PC-3 (cell line): ENCODE measurements around the gene ABCA7. TPM values are rescaled to one million over a fixed set of nuclear protein-coding genes. Genes with fewer than 3 reads are reported as not detected.

ENCODE experiments used
- ATAC-seq: fragments of 200-7000 bp; cut with Tn5 transposase; 2 replicates; pipeline ENCODE4 v1.9.1; 2020; ENCODE audit warnings: mild to moderate bottlenecking, moderate library complexity
- BruUV-seq: library from RNA; stranded (reverse); fragments of 400-500 nt; replicated peaks from 2 replicates; lab custom pipeline; 2021; lab: Mats Ljungman, UMichigan
- CTCF ChIA-PET: fragments of 300-600 bp; sonication (Branson Sonifier 250); formaldehyde crosslinking; loops from one replicate; lab custom pipeline; 2022; ENCODE audit warnings: antibody characterized with exemption; lab: Charles Lee
- POLR2A ChIA-PET: fragments of 300-600 bp; sonication (Branson Sonifier 250); formaldehyde crosslinking; loops from one replicate; lab custom pipeline; 2022; ENCODE audit warnings: antibody characterized with exemption; ENCODE audit not compliant: unreplicated experiment; lab: Charles Lee
- DNase-seq: peaks from one replicate; pipeline ENCODE4 v3.0.0-alpha.2; 2015
- H2AFZ ChIP-seq: fragments of 300-600 bp; sonication (generic); 2 replicates; pipeline ENCODE4 v1.6.0; 2016; ENCODE audit warnings: antibody characterized with exemption, low read length
- H3F3A ChIP-seq: fragments of 300-600 bp; sonication (generic); one replicate; pipeline ENCODE4 v1.6.0; 2017; ENCODE audit warnings: antibody characterized with exemption, low read length, control low read depth, mild to moderate bottlenecking; ENCODE audit not compliant: unreplicated experiment
- H3K27ac ChIP-seq: fragments of 300-600 bp; sonication (generic); 2 replicates; pipeline ENCODE4 v1.5.1; 2016; ENCODE audit warnings: mild to moderate bottlenecking, low read length
- H3K27me3 ChIP-seq: fragments of 300-600 bp; sonication (generic); 2 replicates; pipeline ENCODE4 v1.6.1; 2016; ENCODE audit warnings: low read length, mixed read lengths
- H3K36me3 ChIP-seq: fragments of 300-600 bp; sonication (generic); 2 replicates; pipeline ENCODE4 v1.6.1; 2016; ENCODE audit warnings: low read depth, mixed run types, low read length, mixed read lengths
- H3K4me1 ChIP-seq: fragments of 300-600 bp; sonication (generic); 2 replicates; pipeline ENCODE4 v1.5.1; 2016; ENCODE audit warnings: low read length; ENCODE audit not compliant: insufficient read depth
- H3K4me2 ChIP-seq: fragments of 300-600 bp; sonication (generic); 2 replicates; pipeline ENCODE4 v1.6.0; 2016; ENCODE audit warnings: low read length
- H3K4me3 ChIP-seq: fragments of 300-600 bp; sonication (generic); 2 replicates; pipeline ENCODE4 v1.5.1; 2016; ENCODE audit warnings: mild to moderate bottlenecking, low read length, mixed read lengths
- H3K79me2 ChIP-seq: fragments of 300-600 bp; sonication (generic); 2 replicates; pipeline ENCODE4 v1.6.1; 2017; ENCODE audit warnings: low read length, mixed read lengths
- H3K9ac ChIP-seq: fragments of 300-600 bp; sonication (generic); 2 replicates; pipeline ENCODE4 v1.6.0; 2016; ENCODE audit warnings: mild to moderate bottlenecking, low read length
- H3K9me2 ChIP-seq: fragments of 300-600 bp; sonication (generic); replicated peaks from 2 replicates; pipeline ENCODE4 v1.6.1; 2016; ENCODE audit warnings: mixed run types, low read length, mixed read lengths
- H3K9me3 ChIP-seq: fragments of 300-600 bp; sonication (generic); 2 replicates; pipeline ENCODE4 v1.6.1; 2016; ENCODE audit warnings: low read length, mixed read lengths
- H4K20me1 ChIP-seq: fragments of 300-600 bp; sonication (generic); 2 replicates; pipeline ENCODE4 v1.6.1; 2016; ENCODE audit warnings: low read length, mixed read lengths
- EZH2 ChIP-seq: fragments of 300-600 bp; sonication (generic); IDR thresholded peaks from one replicate; pipeline ENCODE4 v1.6.1; 2017; ENCODE audit warnings: antibody characterized with exemption, mild to moderate bottlenecking, low read length; ENCODE audit not compliant: unreplicated experiment
- EZH2phosphoT487 ChIP-seq: fragments of 300-600 bp; sonication (generic); IDR thresholded peaks from 2 replicates; pipeline ENCODE4 v1.6.1; 2018; ENCODE audit warnings: mild to moderate bottlenecking, antibody characterized with exemption, low read length, borderline replicate concordance
- intact Hi-C: fragments of 100-400 bp; cut with micrococcal nuclease; formaldehyde crosslinking; loops from 2 replicates; pipeline ENCODE4 v1.9.0; 2023
- total RNA-seq: library from RNA; depleted of rRNA; stranded (reverse); fragments of >200 nt; gene quantifications from 2 replicates; pipeline ENCODE4 v1.2.3, GENCODE V29; 2014
- TF ChIP-seq, protein P1 (sequence below): fragments of 300-600 bp; sonication (generic); conservative IDR thresholded peaks from 2 replicates; pipeline ENCODE4 v1.5.1; 2017; ENCODE audit warnings: antibody characterized with exemption, low read depth, mild to moderate bottlenecking, low read length

ABCA7 gene
- total RNA-seq, 1 experiment from 2014 or later = 27.3 TPM

DNA sequence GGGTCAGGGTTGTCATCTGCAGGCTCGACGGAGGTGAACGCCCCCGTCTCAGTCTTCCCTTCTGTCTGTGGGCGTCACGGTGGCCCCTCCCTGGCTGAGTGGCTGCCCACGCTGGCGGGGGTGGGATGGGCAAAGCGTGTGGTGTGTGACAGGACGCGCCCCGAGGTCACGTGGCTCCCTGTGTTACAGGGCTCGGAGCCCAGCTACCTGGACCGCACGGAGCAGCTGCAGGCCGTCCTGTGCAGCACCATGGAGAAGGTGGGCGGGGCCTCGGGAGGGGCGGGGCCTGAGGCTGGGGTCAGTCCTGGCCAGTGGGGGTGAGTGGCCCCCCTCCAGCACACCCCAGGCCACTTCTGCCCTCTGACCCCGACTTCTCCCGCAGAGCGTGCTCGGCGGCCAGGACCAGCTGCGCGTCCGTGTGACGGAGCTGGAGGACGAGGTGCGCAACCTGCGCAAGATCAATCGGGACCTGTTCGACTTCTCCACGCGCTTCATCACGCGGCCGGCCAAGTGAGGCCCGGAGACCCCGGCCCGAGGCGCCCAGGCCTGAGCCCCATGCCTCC lies 46.0 kb upstream of the ABCA7 start:
- H3K4me3 ChIP-seq = no peak overlapping the region
- CTCF ChIA-PET = no interaction called here
- no peaks in the 10 kb centered on the region; the same call in 1 of the 2 replicates for H3K36me3 ChIP-seq
- H4K20me1 ChIP-seq = no peaks in the 10 kb centered on the region
- H3K79me2 ChIP-seq = no peaks in the 10 kb centered on the region
- no peaks in the 10 kb centered on the region for H3F3A ChIP-seq
- H2AFZ ChIP-seq = no peak overlapping the region
- TF ChIP-seq EZH2phosphoT487 (no peak), EZH2 (no peak)
- TF ChIP-seq, protein P1, sequence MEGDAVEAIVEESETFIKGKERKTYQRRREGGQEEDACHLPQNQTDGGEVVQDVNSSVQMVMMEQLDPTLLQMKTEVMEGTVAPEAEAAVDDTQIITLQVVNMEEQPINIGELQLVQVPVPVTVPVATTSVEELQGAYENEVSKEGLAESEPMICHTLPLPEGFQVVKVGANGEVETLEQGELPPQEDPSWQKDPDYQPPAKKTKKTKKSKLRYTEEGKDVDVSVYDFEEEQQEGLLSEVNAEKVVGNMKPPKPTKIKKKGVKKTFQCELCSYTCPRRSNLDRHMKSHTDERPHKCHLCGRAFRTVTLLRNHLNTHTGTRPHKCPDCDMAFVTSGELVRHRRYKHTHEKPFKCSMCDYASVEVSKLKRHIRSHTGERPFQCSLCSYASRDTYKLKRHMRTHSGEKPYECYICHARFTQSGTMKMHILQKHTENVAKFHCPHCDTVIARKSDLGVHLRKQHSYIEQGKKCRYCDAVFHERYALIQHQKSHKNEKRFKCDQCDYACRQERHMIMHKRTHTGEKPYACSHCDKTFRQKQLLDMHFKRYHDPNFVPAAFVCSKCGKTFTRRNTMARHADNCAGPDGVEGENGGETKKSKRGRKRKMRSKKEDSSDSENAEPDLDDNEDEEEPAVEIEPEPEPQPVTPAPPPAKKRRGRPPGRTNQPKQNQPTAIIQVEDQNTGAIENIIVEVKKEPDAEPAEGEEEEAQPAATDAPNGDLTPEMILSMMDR = no peak
- H3K4me1 ChIP-seq = peaks cover 8% of the 10 kb centered on the region
- no TSS peak for BruUV-seq
- H3K9me3 ChIP-seq = no peaks in the 10 kb centered on the region
- no peak overlapping the region for H3K9ac ChIP-seq
- POLR2A ChIA-PET = no interaction called here
- no peaks in the 10 kb centered on the region for H3K9me2 ChIP-seq
- DNase-seq (no peak), ATAC-seq (no peak)
- H3K27ac ChIP-seq = no peak overlapping the region
- intact Hi-C loops = no loop called here
- H3K4me2 ChIP-seq = no peak overlapping the region
- no peaks in the 10 kb centered on the region; the same call in 1 of the 2 replicates for H3K27me3 ChIP-seq

DNA sequence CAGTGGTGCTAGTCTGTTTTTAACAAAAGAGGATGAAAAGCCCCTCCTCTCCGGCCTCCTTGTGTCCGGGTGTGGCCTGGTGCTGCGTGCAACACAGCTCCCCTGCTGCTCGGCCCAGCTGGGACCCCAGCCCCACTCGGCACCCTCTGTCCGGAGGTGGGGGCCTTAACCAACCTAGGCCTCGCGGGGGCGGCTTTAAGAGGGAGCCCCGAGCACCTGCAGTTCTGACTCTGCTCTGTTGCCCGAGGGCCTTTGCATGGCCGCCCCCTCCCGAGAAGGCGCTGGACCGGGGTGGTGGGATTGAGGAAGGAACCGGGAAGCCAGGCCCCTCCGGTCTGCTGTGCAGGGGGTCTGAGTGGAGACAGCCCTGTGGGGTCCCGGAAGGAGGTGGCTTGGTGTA lies 45.4 kb upstream of the ABCA7 start:
- no TSS peak for BruUV-seq
- intact Hi-C loops = no loop called here
- no peaks in the 10 kb centered on the region for H3K79me2 ChIP-seq
- no peak overlapping the region for H3K4me2 ChIP-seq
- POLR2A ChIA-PET = no interaction called here
- H3K27ac ChIP-seq = no peak overlapping the region
- ATAC-seq (no peak), DNase-seq (no peak)
- no peaks in the 10 kb centered on the region; the same call in 1 of the 2 replicates for H3K27me3 ChIP-seq
- H4K20me1 ChIP-seq = no peaks in the 10 kb centered on the region
- H3K36me3 ChIP-seq = no peaks in the 10 kb centered on the region; the same call in 1 of the 2 replicates
- H3K9me3 ChIP-seq = no peaks in the 10 kb centered on the region
- peaks cover 8% of the 10 kb centered on the region for H3K4me1 ChIP-seq
- CTCF ChIA-PET = no interaction called here
- no peaks in the 10 kb centered on the region for H3F3A ChIP-seq
- H3K4me3 ChIP-seq = no peak overlapping the region
- TF ChIP-seq EZH2phosphoT487 (no peak), EZH2 (no peak)
- TF ChIP-seq, protein P1 = no peak
- H2AFZ ChIP-seq = no peak overlapping the region
- no peak overlapping the region for H3K9ac ChIP-seq
- H3K9me2 ChIP-seq = no peaks in the 10 kb centered on the region

DNA sequence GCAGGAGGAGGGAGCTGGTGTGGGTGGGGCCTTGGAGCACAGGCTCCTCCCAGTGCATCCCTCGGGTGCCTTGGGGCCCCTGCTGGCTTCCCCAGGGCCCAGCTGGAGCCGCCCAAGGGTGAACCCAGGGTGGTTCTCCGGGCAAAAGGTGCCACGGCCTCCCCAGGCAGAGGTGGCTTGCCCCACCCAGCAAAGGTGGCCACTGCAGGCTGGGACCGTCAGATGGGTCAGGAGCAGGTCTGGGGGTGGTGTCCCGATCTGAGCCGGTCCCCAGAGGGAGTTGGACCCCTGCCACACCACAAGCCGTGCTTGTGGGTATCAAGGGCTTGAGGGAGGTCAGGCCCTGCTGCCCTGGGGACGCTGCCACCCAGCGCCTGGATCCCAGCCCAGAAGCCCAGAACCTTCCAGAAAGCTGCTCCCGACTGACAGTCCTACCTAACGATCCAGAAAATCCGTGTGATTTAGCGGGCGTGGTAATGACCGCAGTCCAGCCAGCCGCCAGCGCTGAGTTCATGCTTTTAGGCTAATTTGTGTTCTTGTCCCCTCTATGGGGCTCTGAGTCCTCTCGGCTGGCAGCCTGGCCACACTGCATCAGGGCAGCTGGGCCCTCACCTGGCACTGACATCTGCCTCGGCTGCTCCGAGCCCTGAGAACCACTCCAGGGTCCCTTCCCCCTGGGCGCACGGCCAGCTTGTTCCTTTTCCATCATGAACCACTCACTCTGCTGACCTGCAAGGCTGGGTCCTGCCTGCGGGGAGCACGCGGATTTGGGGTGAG lies 44.7 kb upstream of the ABCA7 start:
- CTCF ChIA-PET = no interaction called here
- no peak for DNase-seq

More for the DNA sequence above, 44.7 kb upstream of the ABCA7 start:
- Histone ChIP-seq H3K79me2 (no peaks in the 10 kb centered on the region), H3K4me3 (no peak overlapping the region), H3K4me1 (peaks cover 8% of the 10 kb centered on the region), H3K36me3 (no peaks in the 10 kb centered on the region; the same call in 1 of the 2 replicates), H3K27me3 (no peaks in the 10 kb centered on the region; the same call in 1 of the 2 replicates), H3K4me2 (no peak overlapping the region), H3K9me2 (no peaks in the 10 kb centered on the region), H3K9ac (no peak overlapping the region), H2AFZ (no peak overlapping the region), H3F3A (no peaks in the 10 kb centered on the region), H4K20me1 (no peaks in the 10 kb centered on the region), H3K9me3 (no peaks in the 10 kb centered on the region), H3K27ac (no peak overlapping the region)
- POLR2A ChIA-PET = no interaction called here
- intact Hi-C loops = no loop called here
- no TSS peak for BruUV-seq
- ATAC-seq = no peak
- TF ChIP-seq EZH2 = no peak
- TF ChIP-seq, protein P1 = no peak
- no peak for TF ChIP-seq EZH2phosphoT487
